SK-N-MC (cell line): ENCODE data around the gene MRTO4.
"Not testable (repeated sequence)": the region's sequence is repeated elsewhere in the genome, so short reads cannot be mapped to it uniquely, and the experiment has no call there.

Experiments
- DNase-seq: peaks from one replicate; pipeline ENCODE4 v3.0.0-alpha.2; 2011; ENCODE audit warnings: low read depth, low spot score
- H3K27ac ChIP-seq: fragments of 200-600 bp; sonication (generic); 2 replicates; pipeline ENCODE4 v1.5.1; 2016; ENCODE audit warnings: mixed run types
- H3K36me3 ChIP-seq: fragments of 200-600 bp; sonication (generic); 2 replicates; pipeline ENCODE4 v1.6.1; 2017; ENCODE audit warnings: antibody characterized with exemption, low read length, mixed read lengths; ENCODE audit not compliant: insufficient read depth
- H3K4me3 ChIP-seq: fragments of 200-600 bp; sonication (generic); 2 replicates; pipeline ENCODE4 v1.5.1; 2016
- H3K9ac ChIP-seq: fragments of 200-600 bp; sonication (generic); 2 replicates; pipeline ENCODE4 v1.8.0; 2017; ENCODE audit warnings: mixed run types, mixed read lengths; ENCODE audit not compliant: insufficient read length
- H3K9me3 ChIP-seq: fragments of 200-600 bp; sonication (generic); 2 replicates; pipeline ENCODE4 v1.6.1; 2017; ENCODE audit warnings: low read depth, mild to moderate bottlenecking, antibody characterized with exemption, low read length, moderate library complexity, mixed read lengths
- EZH2 ChIP-seq: fragments of 200-600 bp; sonication (generic); IDR thresholded peaks from one replicate; pipeline ENCODE4 v1.6.1; 2017; ENCODE audit warnings: antibody characterized with exemption
- FOXP2 ChIP-seq: optimal IDR thresholded peaks from 2 replicates; pipeline ENCODE3; 2011; ENCODE audit warnings: mild to moderate bottlenecking, moderate library complexity; ENCODE audit not compliant: insufficient read depth; ENCODE audit errors: extremely low read length, control extremely low read depth
- POLR2AphosphoS5 ChIP-seq: IDR thresholded peaks from 2 replicates; pipeline ENCODE4 v1.6.1; 2012; ENCODE audit warnings: mild to moderate bottlenecking, low read depth, low read length, borderline replicate concordance

The MRTO4 gene

GRCh38 chr1:19260211-19261138 lies 8.9 kb downstream of the MRTO4 start:
- no peaks in the 10 kb centered on the region for H3K9me3 ChIP-seq
- no peak for DNase-seq
- peak overlapping the region; percentile 16; the same call in 1 of the 2 replicates for H3K27ac ChIP-seq
- no peak for TF ChIP-seq FOXP2
- TF ChIP-seq EZH2, result no peak
- peak; percentile 5; the same call in 1 of the 2 replicates for TF ChIP-seq POLR2AphosphoS5
- H3K4me3 ChIP-seq, result no peak overlapping the region
- peaks cover 48% of the 10 kb centered on the region for H3K36me3 ChIP-seq
- H3K9ac ChIP-seq, result no peak overlapping the region

- no peak overlapping the region for H3K27ac ChIP-seq
- DNase-seq, result no peak
Observed at GRCh38 chr1:19262047-19262446, 10.4 kb downstream of the MRTO4 start.

GRCh38 chr1:19262744-19263143 lies 11.1 kb downstream of the MRTO4 start:
- no peaks in the 10 kb centered on the region for H3K9me3 ChIP-seq
- H3K36me3 ChIP-seq, result peaks cover 26% of the 10 kb centered on the region
- H3K4me3 ChIP-seq, result no peak overlapping the region
- TF ChIP-seq EZH2, result no peak
- no peak for TF ChIP-seq FOXP2
- no peak for TF ChIP-seq POLR2AphosphoS5
- no peak for DNase-seq
- H3K27ac ChIP-seq, result no peak overlapping the region
- H3K9ac ChIP-seq, result no peak overlapping the region

More at GRCh38 chr1:19262047-19262446, 10.4 kb downstream of the MRTO4 start:
- Histone ChIP-seq H3K4me3 (no peak overlapping the region), H3K9ac (no peak overlapping the region), H3K9me3 (no peaks in the 10 kb centered on the region), H3K36me3 (peaks cover 33% of the 10 kb centered on the region)
- TF ChIP-seq FOXP2, result no peak
- TF ChIP-seq EZH2, result no peak
- TF ChIP-seq POLR2AphosphoS5, result no peak

- no peak for DNase-seq
- Histone ChIP-seq H3K9ac (no peak overlapping the region), H3K36me3 (no peaks in the 10 kb centered on the region), H3K27ac (no peak overlapping the region), H3K9me3 (no peaks in the 10 kb centered on the region), H3K4me3 (no peak overlapping the region)
- TF ChIP-seq EZH2, result no peak
- TF ChIP-seq FOXP2, result no peak
- no peak for TF ChIP-seq POLR2AphosphoS5
Observed at GRCh38 chr1:19268445-19268844, 16.8 kb downstream of the MRTO4 start.

- H3K4me3 ChIP-seq, H3K27ac ChIP-seq, H3K36me3 ChIP-seq, H3K9me3 ChIP-seq, DNase-seq, H3K9ac ChIP-seq: not testable (repeated sequence)
Observed at GRCh38 chr1:19269427-19270342, 18.1 kb downstream of the MRTO4 start.

GRCh38 chr1:19270343-19270730 lies 18.7 kb downstream of the MRTO4 start:
- not testable (repeated sequence) for H3K36me3 ChIP-seq, H3K4me3 ChIP-seq, H3K27ac ChIP-seq, H3K9me3 ChIP-seq, H3K9ac ChIP-seq, DNase-seq

GRCh38 chr1:19272064-19272463 lies 20.5 kb downstream of the MRTO4 start:
- DNase-seq, result no peak
- Histone ChIP-seq H3K4me3 (no peak overlapping the region), H3K27ac (no peak overlapping the region), H3K9ac (no peak overlapping the region), H3K36me3 (no peaks in the 10 kb centered on the region), H3K9me3 (no peaks in the 10 kb centered on the region)
- no peak for TF ChIP-seq FOXP2
- no peak for TF ChIP-seq EZH2

GRCh38 chr1:19273106-19273843 lies 21.7 kb downstream of the MRTO4 start:
- no peak for DNase-seq
- H3K36me3 ChIP-seq, result no peaks in the 10 kb centered on the region
- no peaks in the 10 kb centered on the region for H3K9me3 ChIP-seq
- TF ChIP-seq EZH2 (no peak), FOXP2 (no peak), POLR2AphosphoS5 (no peak)
- no peak overlapping the region for H3K4me3 ChIP-seq
- no peak overlapping the region for H3K27ac ChIP-seq
- no peak overlapping the region for H3K9ac ChIP-seq

- not testable (repeated sequence) for H3K36me3 ChIP-seq, H3K27ac ChIP-seq, DNase-seq, H3K4me3 ChIP-seq, H3K9me3 ChIP-seq, H3K9ac ChIP-seq
Observed at GRCh38 chr1:19273844-19274531, 22.4 kb downstream of the MRTO4 start.
